ENCODE data around the gene AJM1. TPM values are rescaled to one million over a fixed set of nuclear protein-coding genes. Genes with fewer than 3 reads are reported as not detected.

AJM1 gene
- total RNA-seq, 1 experiment from 2014 or later = 7.2 TPM

DNA sequence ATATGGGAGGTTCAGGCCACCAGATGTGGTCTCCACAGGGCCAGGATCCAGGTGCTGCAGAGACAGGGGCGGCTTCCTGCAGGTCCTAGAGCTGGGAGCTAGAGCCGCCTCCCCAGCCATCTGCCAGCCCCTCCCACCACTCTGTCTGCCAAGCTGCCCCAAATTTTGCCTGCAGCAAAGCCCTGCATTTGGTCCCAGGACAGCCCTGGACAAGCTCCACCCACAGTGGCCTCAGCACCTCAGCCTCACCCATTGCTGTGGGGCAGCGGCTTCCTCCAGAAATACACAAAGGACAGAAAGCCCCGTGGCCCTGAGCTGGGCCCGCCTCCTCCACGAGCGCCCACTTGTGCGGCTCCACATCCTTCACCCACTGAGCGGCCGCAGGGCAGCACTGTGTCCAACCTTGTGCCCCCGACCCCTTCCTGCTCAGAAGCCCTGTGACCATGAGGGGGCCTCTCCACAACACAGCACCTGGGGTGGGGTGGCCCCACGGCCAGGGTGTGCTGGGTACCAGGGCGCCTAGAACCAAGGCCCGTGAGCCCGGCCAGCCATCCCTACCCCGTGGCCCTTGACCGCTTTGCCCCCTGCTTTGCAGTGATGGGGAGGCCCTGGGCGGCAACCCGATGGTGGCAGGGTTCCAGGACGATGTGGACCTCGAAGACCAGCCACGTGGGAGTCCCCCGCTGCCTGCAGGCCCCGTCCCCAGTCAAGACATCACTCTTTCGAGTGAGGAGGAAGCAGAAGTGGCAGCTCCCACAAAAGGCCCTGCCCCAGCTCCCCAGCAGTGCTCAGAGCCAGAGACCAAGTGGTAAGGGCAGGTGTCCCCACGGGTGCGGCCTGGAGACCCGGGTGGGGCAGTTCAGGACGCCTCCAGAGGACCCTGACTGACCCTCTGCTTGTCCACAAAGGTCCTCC lies 3.7 kb upstream of the AJM1 start:
- no peak for ATAC-seq
- Histone ChIP-seq H3K4me1 (ENCODE audit: control insufficient read depth, insufficient read depth, low read length) (peaks cover 26% of the 10 kb centered on the region), H3K4me3 (ENCODE audit: low read depth in 2 of 2, low read length in 2 of 2) (no peak overlapping the region), H3K27ac (ENCODE audit: low read length) (no peak overlapping the region), H3K27me3 (ENCODE audit: control insufficient read depth, insufficient read depth, low read length) (no peaks in the 10 kb centered on the region), H3K9me3 (ENCODE audit: control insufficient read depth, insufficient read depth, low read depth, low read length) (no peaks in the 10 kb centered on the region), H3K36me3 (ENCODE audit: control insufficient read depth, insufficient read depth, low read length) (no peaks in the 10 kb centered on the region)
- CTCF ChIA-PET = interaction anchor here (0.6 kb wide), 1 partner anchor 14 kb away, joined by 5 read pairs; no protein-coding TSS in a partner anchor
- intact Hi-C loops (cut with micrococcal nuclease; ENCODE audit: unreplicated experiment) (no loop called here), in situ Hi-C loops (cut with HindIII; ENCODE audit: low pct_unique_long_range_greater_than_20kb, low sequenced_read_pairs) (no loop called here)
- DNase-seq (ENCODE audit: low read depth, low spot score) = no peak
- no TSS peak for BruUV-seq (replicated peaks)
- POLR2A ChIA-PET = no interaction called here
- TF ChIP-seq SIN3A (IDR thresholded peaks at IDR 0.05; ENCODE audit: borderline replicate concordance, insufficient read depth, low read depth, low read length) (no peak), TCF7L2 (IDR thresholded peaks at IDR 0.05; ENCODE audit: low read depth, low read length) (no peak), POLR2AphosphoS5 (IDR thresholded peaks at IDR 0.05; ENCODE audit: low read depth, low read length) (no peak)
- TF ChIP-seq, protein P1, sequence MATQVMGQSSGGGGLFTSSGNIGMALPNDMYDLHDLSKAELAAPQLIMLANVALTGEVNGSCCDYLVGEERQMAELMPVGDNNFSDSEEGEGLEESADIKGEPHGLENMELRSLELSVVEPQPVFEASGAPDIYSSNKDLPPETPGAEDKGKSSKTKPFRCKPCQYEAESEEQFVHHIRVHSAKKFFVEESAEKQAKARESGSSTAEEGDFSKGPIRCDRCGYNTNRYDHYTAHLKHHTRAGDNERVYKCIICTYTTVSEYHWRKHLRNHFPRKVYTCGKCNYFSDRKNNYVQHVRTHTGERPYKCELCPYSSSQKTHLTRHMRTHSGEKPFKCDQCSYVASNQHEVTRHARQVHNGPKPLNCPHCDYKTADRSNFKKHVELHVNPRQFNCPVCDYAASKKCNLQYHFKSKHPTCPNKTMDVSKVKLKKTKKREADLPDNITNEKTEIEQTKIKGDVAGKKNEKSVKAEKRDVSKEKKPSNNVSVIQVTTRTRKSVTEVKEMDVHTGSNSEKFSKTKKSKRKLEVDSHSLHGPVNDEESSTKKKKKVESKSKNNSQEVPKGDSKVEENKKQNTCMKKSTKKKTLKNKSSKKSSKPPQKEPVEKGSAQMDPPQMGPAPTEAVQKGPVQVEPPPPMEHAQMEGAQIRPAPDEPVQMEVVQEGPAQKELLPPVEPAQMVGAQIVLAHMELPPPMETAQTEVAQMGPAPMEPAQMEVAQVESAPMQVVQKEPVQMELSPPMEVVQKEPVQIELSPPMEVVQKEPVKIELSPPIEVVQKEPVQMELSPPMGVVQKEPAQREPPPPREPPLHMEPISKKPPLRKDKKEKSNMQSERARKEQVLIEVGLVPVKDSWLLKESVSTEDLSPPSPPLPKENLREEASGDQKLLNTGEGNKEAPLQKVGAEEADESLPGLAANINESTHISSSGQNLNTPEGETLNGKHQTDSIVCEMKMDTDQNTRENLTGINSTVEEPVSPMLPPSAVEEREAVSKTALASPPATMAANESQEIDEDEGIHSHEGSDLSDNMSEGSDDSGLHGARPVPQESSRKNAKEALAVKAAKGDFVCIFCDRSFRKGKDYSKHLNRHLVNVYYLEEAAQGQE (IDR thresholded peaks at IDR 0.05; ENCODE audit: insufficient read depth in 1 of 2, low read depth in 2 of 2, low read length in 1 of 2) = no peak
- TF ChIP-seq, protein P2, sequence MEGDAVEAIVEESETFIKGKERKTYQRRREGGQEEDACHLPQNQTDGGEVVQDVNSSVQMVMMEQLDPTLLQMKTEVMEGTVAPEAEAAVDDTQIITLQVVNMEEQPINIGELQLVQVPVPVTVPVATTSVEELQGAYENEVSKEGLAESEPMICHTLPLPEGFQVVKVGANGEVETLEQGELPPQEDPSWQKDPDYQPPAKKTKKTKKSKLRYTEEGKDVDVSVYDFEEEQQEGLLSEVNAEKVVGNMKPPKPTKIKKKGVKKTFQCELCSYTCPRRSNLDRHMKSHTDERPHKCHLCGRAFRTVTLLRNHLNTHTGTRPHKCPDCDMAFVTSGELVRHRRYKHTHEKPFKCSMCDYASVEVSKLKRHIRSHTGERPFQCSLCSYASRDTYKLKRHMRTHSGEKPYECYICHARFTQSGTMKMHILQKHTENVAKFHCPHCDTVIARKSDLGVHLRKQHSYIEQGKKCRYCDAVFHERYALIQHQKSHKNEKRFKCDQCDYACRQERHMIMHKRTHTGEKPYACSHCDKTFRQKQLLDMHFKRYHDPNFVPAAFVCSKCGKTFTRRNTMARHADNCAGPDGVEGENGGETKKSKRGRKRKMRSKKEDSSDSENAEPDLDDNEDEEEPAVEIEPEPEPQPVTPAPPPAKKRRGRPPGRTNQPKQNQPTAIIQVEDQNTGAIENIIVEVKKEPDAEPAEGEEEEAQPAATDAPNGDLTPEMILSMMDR (IDR thresholded peaks at IDR 0.05) = no peak

DNA sequence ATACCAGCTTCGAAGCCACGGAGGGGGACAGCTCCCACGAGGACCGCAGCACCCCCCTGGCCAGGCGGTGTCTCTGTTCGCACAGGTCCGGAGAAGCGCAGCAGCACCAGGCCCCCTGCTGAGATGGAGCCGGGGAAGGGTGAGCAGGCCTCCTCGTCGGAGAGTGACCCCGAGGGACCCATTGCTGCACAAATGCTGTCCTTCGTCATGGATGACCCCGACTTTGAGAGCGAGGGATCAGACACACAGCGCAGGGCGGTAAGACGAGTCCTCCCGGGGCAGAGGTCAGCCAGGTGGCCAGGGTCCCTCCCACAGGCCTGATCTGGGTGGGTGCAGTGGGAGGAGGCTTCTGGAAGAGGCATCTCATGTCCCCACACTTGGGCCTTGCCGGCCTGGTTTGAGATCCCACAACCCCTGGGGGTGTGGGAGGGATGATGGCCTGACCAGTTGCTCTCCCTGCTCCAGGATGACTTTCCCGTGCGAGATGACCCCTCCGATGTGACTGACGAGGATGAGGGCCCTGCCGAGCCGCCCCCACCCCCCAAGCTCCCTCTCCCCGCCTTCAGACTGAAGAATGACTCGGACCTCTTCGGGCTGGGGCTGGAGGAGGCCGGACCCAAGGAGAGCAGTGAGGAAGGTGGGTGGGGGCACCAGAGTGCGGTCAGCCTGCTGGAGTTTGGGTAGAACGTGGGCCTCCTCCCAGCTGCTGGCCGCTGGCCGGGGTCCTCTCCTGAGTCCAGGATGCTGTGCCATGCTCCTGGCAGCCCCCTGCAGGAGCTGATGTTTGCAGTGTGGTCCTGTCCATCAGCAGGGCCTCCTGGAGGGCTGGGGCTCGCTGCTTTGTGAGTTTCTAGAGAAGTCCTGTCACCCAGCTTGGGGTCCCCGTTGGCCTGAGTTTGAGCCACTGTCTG lies 2.8 kb upstream of the AJM1 start:
- H3K4me1 ChIP-seq (ENCODE audit: control insufficient read depth, insufficient read depth, low read length) = peaks cover 26% of the 10 kb centered on the region
- DNase-seq (ENCODE audit: low read depth, low spot score) = no peak
- in situ Hi-C loops (cut with HindIII; ENCODE audit: low pct_unique_long_range_greater_than_20kb, low sequenced_read_pairs) = no loop called here
- POLR2A ChIA-PET = interaction anchor here (0.6 kb wide), 1 partner anchor 112 kb away, joined by 4 read pairs; no protein-coding TSS in a partner anchor
- TF ChIP-seq SIN3A (IDR thresholded peaks at IDR 0.05; ENCODE audit: borderline replicate concordance, insufficient read depth, low read depth, low read length) = no peak
- no peak for TF ChIP-seq TCF7L2 (IDR thresholded peaks at IDR 0.05; ENCODE audit: low read depth, low read length)
- TF ChIP-seq, protein P2 (IDR thresholded peaks at IDR 0.05) = no peak
- TF ChIP-seq POLR2AphosphoS5 (IDR thresholded peaks at IDR 0.05; ENCODE audit: low read depth, low read length) = no peak
- TF ChIP-seq, protein P1 (IDR thresholded peaks at IDR 0.05; ENCODE audit: insufficient read depth in 1 of 2, low read depth in 2 of 2, low read length in 1 of 2) = no peak
- H3K4me3 ChIP-seq (ENCODE audit: low read depth in 2 of 2, low read length in 2 of 2) = no peak overlapping the region
- H3K36me3 ChIP-seq (ENCODE audit: control insufficient read depth, insufficient read depth, low read length) = no peaks in the 10 kb centered on the region
- no peak for ATAC-seq
- BruUV-seq (replicated peaks) = no TSS peak
- H3K9me3 ChIP-seq (ENCODE audit: control insufficient read depth, insufficient read depth, low read depth, low read length) = no peaks in the 10 kb centered on the region
- H3K27me3 ChIP-seq (ENCODE audit: control insufficient read depth, insufficient read depth, low read length) = no peaks in the 10 kb centered on the region
- intact Hi-C loops (cut with micrococcal nuclease; ENCODE audit: unreplicated experiment) = no loop called here
- CTCF ChIA-PET = interaction anchor here (0.6 to 1.0 kb wide), 2 partner anchors 15 to 109 kb away, joined by 3 to 5 read pairs; no protein-coding TSS in a partner anchor
- peak overlapping the region; percentile 76 for H3K27ac ChIP-seq (ENCODE audit: low read length)

Data from Panc1 (cell line).